ENCODE results near the gene TMEM220.

TMEM220 gene

GRCh38 chr17:10673312-10673711, 56.5 kb downstream of the TMEM220 start:
- H3K4me3 ChIP-seq (ENCODE audit: low read depth, low read length), result no peak overlapping the region
- DNase-seq (ENCODE audit: low read depth, low spot score), result no peak
- no peak for TF ChIP-seq CTCF (IDR thresholded peaks at IDR 0.05; ENCODE audit: insufficient read depth, low read length, missing control alignments)
- ChIA-PET POLR2A (no interaction called here), CTCF (interaction anchor here (1.0 to 1.5 kb wide), 4 partner anchors 8 to 62 kb away, joined by 3 to 8 read pairs (median 5); no protein-coding TSS in a partner anchor)

- no peak overlapping the region for H3K4me3 ChIP-seq (ENCODE audit: low read depth, low read length)
- DNase-seq (ENCODE audit: low read depth, low spot score), result peak; percentile 36
- no peak for TF ChIP-seq CTCF (IDR thresholded peaks at IDR 0.05; ENCODE audit: insufficient read depth, low read length, missing control alignments)
- ChIA-PET CTCF (no interaction called here), POLR2A (no interaction called here)
Measured at GRCh38 chr17:10668775-10669174, 61.0 kb downstream of the TMEM220 start.

DNA sequence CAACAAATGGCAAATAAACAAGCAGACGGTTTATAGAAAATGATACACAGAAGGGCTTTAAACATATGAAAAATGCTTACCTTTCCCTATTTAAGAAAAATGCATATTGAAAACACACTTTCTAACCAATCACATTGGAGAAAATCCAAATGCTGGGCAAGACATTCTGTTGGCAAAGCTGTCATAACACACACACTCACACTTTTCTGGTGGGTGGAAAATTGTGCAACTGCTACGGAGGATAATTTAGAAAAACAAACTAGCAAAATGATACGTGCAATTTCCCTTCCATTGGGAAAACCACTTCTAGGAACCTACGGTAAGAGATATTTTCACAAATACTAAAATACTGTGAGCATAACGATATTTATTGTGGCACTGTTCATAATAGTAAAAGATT, 62.9 kb downstream of the TMEM220 start:
- TF ChIP-seq CTCF (IDR thresholded peaks at IDR 0.05; ENCODE audit: insufficient read depth, low read length, missing control alignments), result no peak
- ChIA-PET POLR2A (interaction anchor here (0.7 kb wide), 1 partner anchor 30 kb away, joined by 6 read pairs; the partner anchor contains the start of genes ADPRM and SCO1), CTCF (interaction anchor here (3.0 kb wide), 1 partner anchor 21 kb away, joined by 27 read pairs; no protein-coding TSS in a partner anchor)
- H3K4me3 ChIP-seq (ENCODE audit: low read depth, low read length), result no peak overlapping the region
- DNase-seq (ENCODE audit: low read depth, low spot score), result no peak

- H3K4me3 ChIP-seq (ENCODE audit: low read depth, low read length), result no peak overlapping the region
- TF ChIP-seq CTCF (IDR thresholded peaks at IDR 0.05; ENCODE audit: insufficient read depth, low read length, missing control alignments), result no peak
- DNase-seq (ENCODE audit: low read depth, low spot score), result no peak
- CTCF ChIA-PET, result interaction anchor here (1.2 to 3.0 kb wide), 3 partner anchors 19 to 50 kb away, joined by 5 to 27 read pairs (median 6); no protein-coding TSS in a partner anchor
- POLR2A ChIA-PET, result no interaction called here
Measured at GRCh38 chr17:10664571-10664970, 65.3 kb downstream of the TMEM220 start.

Measured in AG04449 (cell line).